ENCODE data around the gene SERP2. TPM values are rescaled to one million over a fixed set of nuclear protein-coding genes. Genes with fewer than 3 reads are reported as not detected.

The SERP2 gene
- total RNA-seq, 1 experiment from 2014 or later, result 1.8 TPM

- Histone ChIP-seq H2BK15ac (ENCODE audit: low read depth, low read length) (no peak overlapping the region), H3K18ac (ENCODE audit: insufficient read length, low read depth, low read length) (no peak overlapping the region), H3K27ac (ENCODE audit: insufficient read length, low read depth, low read length) (no peak overlapping the region), H3K9ac (ENCODE audit: extremely low read depth, insufficient read length, low read length) (no peak overlapping the region), H3K4me2 (ENCODE audit: insufficient read depth, insufficient read length, low read length) (no peak overlapping the region), H4K5ac (ENCODE audit: insufficient read length, low read depth, low read length) (no peak overlapping the region), H3K27me3 (ENCODE audit: insufficient read depth, low read length) (no peaks in the 10 kb centered on the region), H3K79me2 (ENCODE audit: insufficient read depth, low read length) (no peaks in the 10 kb centered on the region), H2AFZ (ENCODE audit: low read length) (no peak overlapping the region), H2BK120ac (ENCODE audit: low read depth, low read length, poor library complexity, severe bottlenecking) (no peak overlapping the region), H4K8ac (replicated peaks; ENCODE audit: insufficient read length, low read depth, low read length) (no peak overlapping the region), H3K79me1 (ENCODE audit: insufficient read depth, low read depth, low read length, poor library complexity, severe bottlenecking) (no peaks in the 10 kb centered on the region), H2BK20ac (ENCODE audit: low read depth, low read length, poor library complexity, severe bottlenecking) (no peak overlapping the region), H3K4me1 (ENCODE audit: insufficient read depth, low read length) (peaks cover 11% of the 10 kb centered on the region), H3K4ac (ENCODE audit: low read depth, low read length) (no peak overlapping the region), H3K9me3 (ENCODE audit: control insufficient read depth, low read depth, low read length) (no peaks in the 10 kb centered on the region), H2BK5ac (ENCODE audit: insufficient read length, low read length) (no peak overlapping the region), H2AK5ac (ENCODE audit: insufficient read length, low read length) (no peak overlapping the region), H3T11ph (ENCODE audit: low read length) (no peak overlapping the region), H3K14ac (ENCODE audit: insufficient read depth, low read length) (no peak overlapping the region), H4K20me1 (ENCODE audit: control insufficient read depth, insufficient read depth, insufficient read length) (no peaks in the 10 kb centered on the region), H2BK12ac (ENCODE audit: insufficient read length, low read depth, low read length) (no peak overlapping the region), H4K91ac (ENCODE audit: insufficient read length, low read depth, low read length) (no peak overlapping the region), H3K56ac (ENCODE audit: insufficient read length, low read depth, low read length) (no peak overlapping the region), H3K23ac (ENCODE audit: insufficient read length, low read depth, low read length) (no peak overlapping the region), H3K23me2 (ENCODE audit: insufficient read length, low read depth, low read length, poor library complexity, severe bottlenecking) (no peaks in the 10 kb centered on the region)
- WGBS (ENCODE audit: extremely low coverage, insufficient read length, low lambda C conversion rate), result no CpG with 5 or more reads among the region's 3 CpGs
- DNase-seq, result no peak
- H3K36me3 Mint-ChIP-seq (ENCODE audit: insufficient read depth in 1 of 3, low read depth in 3 of 3), result no peaks in the 10 kb centered on the region
- peaks cover 4% of the 10 kb centered on the region; the same call in 1 of the 2 replicates for H3K27me3 Mint-ChIP-seq (ENCODE audit: low read depth)
- no peak for TF ChIP-seq CTCF (conservative IDR thresholded peaks at IDR 0.05)
- H3K9me3 Mint-ChIP-seq, result no peaks in the 10 kb centered on the region; a peak in 1 of 5 replicates
- H3K4me3 Mint-ChIP-seq, result no peak overlapping the region
- peaks cover 43 to 45% of the 10 kb centered on the region in 2 experiments for H3K4me1 Mint-ChIP-seq
- no peak overlapping the region for H3K27ac Mint-ChIP-seq
Measured at GRCh38 chr13:44398606-44399005, 25.0 kb downstream of the SERP2 start.
